Skin of body (tissue), 2 donors: ENCODE measurements around the gene LPCAT1. TPM values are rescaled to one million over a fixed set of nuclear protein-coding genes. Genes with fewer than 3 reads are reported as not detected.
A peak's percentile ranks its signal among the peaks of the same experiment; 100 is the strongest.

Source experiments
- DNase-seq: peaks from one replicate; lab custom pipeline; 2025; lab: John Stamatoyannopoulos, UW
- total RNA-seq: library from RNA; depleted of rRNA; stranded (reverse); fragments of >200 nt; gene quantifications from one replicate; pipeline ENCODE4 v1.2.3, GENCODE V29; 2014

The LPCAT1 gene
- total RNA-seq, 1 donor from 2014 or later = 25.1 TPM

GRCh38 chr5:1497795-1498622 lies 25.8 kb downstream of the LPCAT1 start:
- peak; percentile 24 for DNase-seq

- DNase-seq = no peak
Measured at GRCh38 chr5:1497242-1497777, 26.4 kb downstream of the LPCAT1 start.

DNA sequence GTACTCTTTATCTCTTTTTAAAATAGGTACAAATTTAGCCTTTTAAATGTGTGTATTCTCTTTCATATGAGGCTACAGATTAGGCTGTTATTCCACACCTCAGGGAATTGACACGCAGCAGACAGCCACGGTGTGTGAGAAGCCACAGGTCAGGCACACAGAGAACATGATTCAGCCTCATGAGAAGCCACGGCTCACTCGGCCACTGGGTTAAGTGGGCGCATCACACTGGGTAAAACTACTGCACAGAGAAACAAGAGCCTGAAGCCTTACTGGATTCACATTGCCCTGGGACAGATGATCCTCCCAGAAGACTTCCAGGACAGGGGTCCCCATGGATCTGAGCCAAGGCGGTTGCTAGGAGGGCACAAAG lies 28.2 kb downstream of the LPCAT1 start:
- no peak for DNase-seq

DNA sequence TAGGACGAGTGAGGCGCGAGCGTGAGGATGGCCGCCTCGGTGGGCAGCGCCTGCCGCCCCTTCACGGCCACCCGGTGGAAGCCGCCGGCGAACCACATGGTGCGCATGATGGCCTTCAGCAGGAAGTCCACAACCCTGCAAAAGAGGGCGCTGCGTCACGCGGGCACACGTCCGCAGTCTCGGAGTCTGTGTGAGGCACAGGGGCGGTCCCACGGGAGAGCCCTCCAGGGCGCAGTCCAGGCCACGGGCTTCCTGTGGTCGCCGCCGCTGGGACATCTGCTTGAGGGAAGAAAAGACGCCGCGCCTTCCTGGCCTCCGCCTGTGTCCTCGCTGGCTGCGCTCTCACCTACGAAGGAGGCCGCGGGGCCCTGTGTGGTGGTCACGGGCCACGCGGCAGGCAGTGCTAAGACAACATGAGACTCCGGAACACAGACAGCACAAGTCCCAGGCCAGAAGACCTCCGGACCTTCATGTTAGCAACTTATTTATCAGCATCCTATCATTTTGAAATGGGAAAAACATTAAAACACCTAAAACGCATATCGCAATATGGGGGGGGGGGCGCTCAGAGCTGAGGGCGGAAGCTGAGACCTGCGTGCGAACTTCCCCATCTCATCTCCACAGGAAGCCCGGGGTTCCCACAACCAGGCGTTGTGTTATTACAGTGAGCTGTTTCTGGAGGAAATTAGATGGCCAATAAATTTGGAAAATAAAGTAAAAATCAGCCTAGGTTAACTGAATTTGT lies 28.8 kb downstream of the LPCAT1 start:
- DNase-seq = no peak

- DNase-seq = no peak
Measured at GRCh38 chr5:1493941-1494340, 29.8 kb downstream of the LPCAT1 start.

DNA sequence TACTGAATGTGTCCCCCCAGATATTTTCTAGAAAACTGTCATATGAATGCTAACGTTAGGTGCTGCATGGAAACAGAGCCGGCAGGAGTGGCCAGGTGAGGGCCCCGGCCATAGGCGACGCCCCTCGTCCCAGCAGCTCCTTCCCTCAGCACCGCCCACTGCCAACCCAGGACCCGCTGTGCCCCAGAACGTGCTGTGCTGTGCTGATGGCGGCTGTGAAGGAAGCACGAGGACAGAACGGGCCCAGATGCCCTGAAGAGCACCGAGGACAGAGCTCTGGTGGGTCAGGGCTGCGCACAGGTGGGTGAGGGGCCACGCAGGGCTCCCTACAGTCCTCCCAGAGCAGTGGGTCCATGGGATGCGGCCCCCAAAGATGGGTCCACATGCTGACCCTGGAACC lies 30.3 kb downstream of the LPCAT1 start:
- DNase-seq = no peak

GRCh38 chr5:1492757-1493156 lies 31.0 kb downstream of the LPCAT1 start:
- no peak for DNase-seq

DNA sequence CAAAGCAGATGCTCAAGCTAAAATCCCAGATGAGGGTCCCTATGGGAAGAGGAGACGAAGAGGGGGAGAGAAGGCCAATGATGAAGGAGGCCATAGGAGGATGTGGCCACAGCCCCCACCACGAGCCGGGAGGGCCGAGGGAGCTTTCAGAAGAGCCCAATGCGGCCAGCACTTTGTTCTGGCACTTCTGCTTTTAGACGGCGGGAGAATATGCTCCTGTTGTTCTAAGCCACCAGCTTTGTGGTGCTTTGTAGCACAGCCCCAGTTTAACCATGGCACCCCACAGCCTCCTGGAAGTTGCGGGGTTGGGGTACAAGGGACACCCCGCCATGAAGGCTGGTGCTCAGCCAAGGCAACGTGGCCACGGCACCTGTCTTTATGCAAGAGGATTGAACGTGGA lies 33.4 kb downstream of the LPCAT1 start:
- no peak for DNase-seq

- DNase-seq = no peak
Measured at GRCh38 chr5:1489754-1490153, 34.0 kb downstream of the LPCAT1 start.

DNA sequence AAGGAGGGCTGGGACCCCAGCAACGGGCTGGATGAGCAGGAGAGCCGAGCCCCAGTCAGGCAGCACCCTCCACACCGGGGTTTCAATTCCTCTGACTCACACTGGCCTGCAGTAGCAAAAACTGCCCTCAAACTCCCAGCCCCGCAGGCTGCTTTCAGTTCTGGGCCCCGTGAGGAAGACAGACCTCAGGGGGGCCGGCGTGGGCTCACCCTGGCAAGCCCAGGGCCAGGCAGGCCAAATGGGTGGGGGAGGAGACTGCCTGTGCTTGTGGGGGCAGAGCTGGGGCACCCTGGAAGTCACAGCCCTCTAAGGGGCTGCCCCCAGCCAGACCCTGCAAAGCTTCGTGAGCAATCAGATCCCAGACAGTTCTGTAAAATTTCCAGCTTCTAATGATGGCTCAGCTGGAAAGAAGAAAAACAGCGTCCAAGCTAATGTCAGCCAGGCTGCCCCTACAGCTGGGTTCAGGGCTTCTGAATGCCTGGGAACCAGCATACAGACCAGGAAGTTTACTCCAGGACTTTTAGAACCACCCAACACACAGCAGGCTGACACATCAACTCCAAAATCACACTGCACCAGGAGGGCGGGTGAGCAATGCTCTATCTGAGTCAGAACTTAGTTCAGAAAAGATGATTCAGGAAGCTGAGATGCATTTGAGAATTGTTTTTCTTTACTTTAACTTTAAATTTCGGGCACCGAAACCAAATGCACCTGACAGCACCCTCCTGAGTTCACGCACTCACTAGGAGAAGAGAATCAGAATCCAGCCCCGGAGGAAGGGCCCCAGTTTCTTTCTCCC lies 34.7 kb downstream of the LPCAT1 start:
- no peak for DNase-seq

- DNase-seq = no peak
Measured at GRCh38 chr5:1487079-1487764, 36.5 kb downstream of the LPCAT1 start.

DNA sequence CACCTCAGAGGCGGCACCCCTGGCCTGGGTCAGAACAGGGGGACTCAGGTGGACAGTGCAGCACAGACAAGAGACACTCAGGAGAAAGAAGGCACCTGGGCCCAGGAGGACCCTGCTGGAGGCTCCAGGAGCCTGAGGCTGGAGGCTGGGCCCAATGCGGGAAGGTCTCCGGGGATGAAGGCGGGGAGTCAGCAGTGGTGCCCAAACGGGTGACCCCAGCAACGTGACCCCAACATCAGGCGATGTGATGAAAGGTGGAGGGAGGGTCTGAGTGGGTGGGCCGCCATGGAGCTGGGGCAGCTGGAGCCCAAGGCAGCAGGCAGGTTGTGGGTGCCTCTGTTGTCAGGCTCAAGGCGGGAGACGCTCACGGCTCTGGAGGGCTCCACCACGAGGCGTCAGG lies 37.5 kb downstream of the LPCAT1 start:
- no peak for DNase-seq

DNA sequence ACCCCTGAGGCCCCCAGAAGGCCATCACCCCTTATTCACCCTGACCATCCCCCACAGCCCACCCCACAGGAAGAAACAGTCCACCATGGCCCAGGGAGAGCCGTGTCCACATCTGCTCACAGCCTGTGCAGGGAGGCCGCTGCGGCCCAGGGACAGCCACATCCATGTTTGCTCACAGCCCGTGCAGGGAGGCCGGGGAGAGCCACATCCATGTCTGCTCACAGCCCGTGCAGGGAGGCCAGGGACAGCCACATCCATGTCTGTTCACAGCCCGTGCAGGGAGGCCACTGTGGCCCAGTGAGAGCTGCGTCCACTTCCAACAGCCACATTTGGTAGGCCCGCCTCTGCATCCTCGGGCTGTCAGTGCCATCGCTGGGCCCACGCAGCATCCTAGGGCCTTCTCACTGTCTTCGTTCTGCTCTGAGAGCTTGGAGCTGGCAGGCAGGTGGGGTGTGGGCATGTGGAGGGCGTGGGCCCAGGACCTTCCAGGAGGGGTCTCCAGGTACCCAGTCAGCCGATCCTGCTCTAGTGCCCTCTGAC lies 38.1 kb downstream of the LPCAT1 start:
- no peak for DNase-seq

DNA sequence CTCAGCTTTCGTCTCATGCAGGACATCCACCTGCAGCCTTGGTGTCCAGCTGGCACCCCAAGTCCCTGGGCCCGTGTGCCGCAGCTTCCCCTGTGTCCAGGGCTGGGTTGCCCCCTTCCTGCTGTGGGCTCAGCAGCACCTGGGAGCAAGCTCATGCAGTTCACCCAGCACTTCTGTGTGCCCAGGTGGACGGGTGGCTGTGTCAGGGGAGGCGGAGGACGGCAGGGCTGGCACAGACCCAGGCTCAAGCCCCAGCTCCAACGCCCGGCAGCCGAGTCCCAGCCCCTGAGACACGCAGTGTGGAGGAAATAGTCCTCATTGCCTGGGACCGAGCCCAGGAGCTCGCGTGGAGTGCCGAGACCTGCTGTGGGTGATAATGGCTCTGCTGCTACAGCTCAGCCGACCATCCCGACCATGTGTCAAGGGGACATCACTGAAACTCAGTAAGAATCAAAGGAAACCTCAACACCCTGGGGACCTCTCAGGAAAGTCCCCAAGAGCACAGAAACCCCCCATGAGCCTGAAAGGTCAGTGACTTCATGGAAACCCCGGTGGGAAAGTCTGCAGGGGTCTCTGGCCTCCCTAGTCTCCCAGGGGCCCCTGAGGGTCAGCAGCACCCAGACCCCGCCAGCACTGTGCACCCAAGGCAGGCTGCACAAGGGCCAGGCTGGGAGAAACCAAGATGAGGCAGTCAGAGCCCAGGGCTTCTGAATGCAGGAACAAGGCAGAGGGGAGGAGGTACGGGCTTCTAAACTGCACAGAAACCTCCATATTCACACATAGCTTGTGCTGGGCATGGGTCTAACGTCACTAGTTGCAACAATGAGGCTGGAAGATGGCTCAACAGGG lies 38.8 kb downstream of the LPCAT1 start:
- no peak for DNase-seq

DNA sequence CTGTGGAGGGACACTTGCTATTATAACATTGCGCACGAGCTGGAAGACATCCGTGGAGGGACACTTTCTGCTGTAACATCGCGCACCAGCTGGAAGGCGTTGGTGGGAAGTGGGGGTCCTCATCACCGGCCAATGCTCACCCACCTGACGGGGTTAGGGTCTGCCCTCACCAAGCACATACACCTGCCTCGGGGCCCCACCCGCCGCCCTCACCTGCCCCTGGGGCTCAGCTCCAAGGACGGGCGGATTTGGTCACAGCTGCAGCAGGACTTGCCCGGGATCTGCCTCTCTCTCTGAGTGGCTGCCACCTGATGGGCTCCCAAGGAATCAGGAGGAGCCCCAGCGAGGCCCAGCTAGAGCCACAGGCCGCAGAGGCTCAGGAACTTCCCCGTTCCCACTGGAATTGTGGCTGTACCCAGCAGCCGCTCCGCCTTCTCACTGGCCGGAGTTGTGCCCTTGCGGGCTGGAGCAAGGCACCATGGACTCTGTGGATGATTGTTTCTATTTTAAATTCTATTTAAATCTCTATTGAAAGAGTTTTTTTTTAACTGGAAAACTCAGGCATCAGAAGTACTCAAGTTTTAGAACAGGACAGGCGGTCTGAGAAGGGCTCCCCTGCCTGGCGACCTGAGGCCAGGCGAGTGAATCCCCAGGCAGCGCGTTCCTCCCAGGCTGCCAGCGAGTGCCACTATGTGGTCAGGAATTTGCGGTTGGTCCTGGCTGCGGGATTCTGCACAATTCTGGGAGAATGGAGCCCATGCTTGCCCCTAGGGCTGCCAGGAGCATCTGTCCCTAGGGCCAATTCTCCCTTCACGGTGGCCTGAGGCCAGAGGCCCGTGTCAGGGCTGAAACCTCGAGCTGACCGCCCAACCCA lies 39.7 kb downstream of the LPCAT1 start:
- no peak for DNase-seq

- DNase-seq = no peak
Measured at GRCh38 chr5:1483064-1483463, 40.7 kb downstream of the LPCAT1 start.

- no peak for DNase-seq
Measured at GRCh38 chr5:1481959-1482331, 41.8 kb downstream of the LPCAT1 start.

DNA sequence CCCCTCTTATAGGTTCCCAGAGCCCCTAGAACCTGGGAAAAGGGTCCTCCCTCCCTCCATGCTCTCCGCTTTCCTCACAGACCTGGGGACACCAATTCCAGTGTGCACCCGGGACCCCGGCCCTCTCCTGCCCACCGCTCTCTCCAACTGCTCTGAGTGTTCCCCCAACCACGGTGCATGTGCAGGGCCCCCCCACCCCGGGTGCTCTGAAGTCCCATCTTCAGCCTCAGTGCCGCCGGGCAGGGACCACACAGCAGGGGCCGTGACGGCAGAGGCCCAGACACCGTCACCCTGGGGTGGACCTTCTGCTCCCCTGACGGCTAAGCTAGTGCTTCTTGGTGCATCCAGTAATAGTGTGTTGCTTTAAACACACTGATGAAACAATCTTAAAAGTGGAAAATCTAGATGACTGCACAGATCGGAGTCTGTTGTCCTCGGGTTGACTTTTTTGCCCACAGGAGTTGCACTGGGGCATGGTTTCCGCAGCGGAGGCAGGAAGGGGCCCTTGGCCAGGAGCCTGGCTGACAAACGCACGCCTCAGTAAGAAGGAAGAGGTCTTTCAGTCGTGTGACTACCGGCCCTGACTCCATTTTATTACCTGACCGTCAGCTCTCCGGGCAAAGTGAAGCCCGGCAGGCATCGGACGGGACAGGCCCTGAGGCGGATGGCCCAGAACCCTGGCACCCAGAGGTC lies 42.3 kb downstream of the LPCAT1 start:
- DNase-seq = no peak
